Measurements from ENCODE around the gene CES5A.
"Not testable (repeated sequence)": the region's sequence is repeated elsewhere in the genome, so short reads cannot be mapped to it uniquely, and the experiment has no call there.

Gene CES5A

GRCh38 chr16:55873122-55873521 lies 2.1 kb downstream of the CES5A start:
- no peak for DNase-seq (ENCODE audit: low read depth in 2 of 2)

- DNase-seq (ENCODE audit: low read depth in 2 of 2) = no peak
These were observed 3.0 kb downstream of the CES5A start for GRCh38 chr16:55872130-55872529.

GRCh38 chr16:55871411-55872038 lies 3.6 kb downstream of the CES5A start:
- no peak for DNase-seq (ENCODE audit: low read depth in 2 of 2)

- no peak for DNase-seq (ENCODE audit: low read depth in 2 of 2)
These were observed 6.2 kb downstream of the CES5A start for GRCh38 chr16:55868980-55869379.

GRCh38 chr16:55868137-55868536 lies 7.0 kb downstream of the CES5A start:
- no peak for DNase-seq (ENCODE audit: low read depth in 2 of 2)

- no peak for DNase-seq (ENCODE audit: low read depth in 2 of 2)
These were observed 13.9 kb downstream of the CES5A start for GRCh38 chr16:55861288-55861687.

- not testable (repeated sequence) for DNase-seq (ENCODE audit: low read depth in 2 of 2)
These were observed 17.5 kb downstream of the CES5A start for GRCh38 chr16:55857650-55858049.

GRCh38 chr16:55856950-55857349 lies 18.2 kb downstream of the CES5A start:
- DNase-seq (ENCODE audit: low read depth in 2 of 2) = no peak

- DNase-seq (ENCODE audit: low read depth in 2 of 2) = no peak
These were observed 22.1 kb downstream of the CES5A start for GRCh38 chr16:55853114-55853513.

GRCh38 chr16:55849536-55849935 lies 25.6 kb downstream of the CES5A start:
- no peak for DNase-seq (ENCODE audit: low read depth in 2 of 2)

GRCh38 chr16:55846598-55847346 lies 28.4 kb downstream of the CES5A start:
- no peak for DNase-seq (ENCODE audit: low read depth in 2 of 2)

- DNase-seq (ENCODE audit: low read depth in 2 of 2) = no peak
These were observed 32.1 kb downstream of the CES5A start for GRCh38 chr16:55843105-55843395.

GRCh38 chr16:55842369-55843104 lies 32.6 kb downstream of the CES5A start:
- no peak for DNase-seq (ENCODE audit: low read depth in 2 of 2)

- no peak for DNase-seq (ENCODE audit: low read depth in 2 of 2)
These were observed 36.1 kb downstream of the CES5A start for GRCh38 chr16:55839115-55839514.

GRCh38 chr16:55836158-55836611 lies 39.0 kb downstream of the CES5A start:
- DNase-seq (ENCODE audit: low read depth in 2 of 2) = no peak

GRCh38 chr16:55835581-55835980 lies 39.6 kb downstream of the CES5A start:
- DNase-seq (ENCODE audit: low read depth in 2 of 2) = no peak

- not testable (repeated sequence) for DNase-seq (ENCODE audit: low read depth in 2 of 2)
These were observed 40.0 kb downstream of the CES5A start for GRCh38 chr16:55835173-55835572.

- DNase-seq (ENCODE audit: low read depth in 2 of 2) = no peak
These were observed 41.1 kb downstream of the CES5A start for GRCh38 chr16:55834049-55834448.

- no peak for DNase-seq (ENCODE audit: low read depth in 2 of 2)
These were observed 42.1 kb downstream of the CES5A start, which contains the start of gene CES1 for GRCh38 chr16:55832773-55833691. Gene CES1, minus strand, starts transcription at chr16:55833096. Its CDS starts 41 bp downstream, at chr16:55833055.

GRCh38 chr16:55832425-55832772 lies 42.8 kb downstream of the CES5A start:
- no peak for DNase-seq (ENCODE audit: low read depth in 2 of 2)

- DNase-seq (ENCODE audit: low read depth in 2 of 2) = no peak
These were observed 44.4 kb downstream of the CES5A start for GRCh38 chr16:55830658-55831294.
